NCI-H1105 treated with DMSO at 0.1 percent for 48 hours (cell line): Measurements from ENCODE around the gene MGLL.

Experiments
- DNase-seq: peaks from one replicate; lab custom pipeline; 2025; lab: John Stamatoyannopoulos, UW

The MGLL gene

GRCh38 chr3:127741690-127742089 is 80.6 kb downstream of the MGLL start:
- DNase-seq, result no peak

- DNase-seq, result no peak
These were observed 81.1 kb downstream of the MGLL start for GRCh38 chr3:127741246-127741645.

GRCh38 chr3:127740136-127740915 is 82.0 kb downstream of the MGLL start:
- no peak for DNase-seq

GRCh38 chr3:127739347-127740135 is 82.8 kb downstream of the MGLL start:
- no peak for DNase-seq

- no peak for DNase-seq
These were observed 84.0 kb downstream of the MGLL start for GRCh38 chr3:127738192-127738840.

- DNase-seq, result no peak
These were observed 85.3 kb downstream of the MGLL start for GRCh38 chr3:127736801-127737539.

GRCh38 chr3:127735767-127736693 is 86.3 kb downstream of the MGLL start:
- DNase-seq, result peak; percentile 50

GRCh38 chr3:127734754-127735473 is 87.4 kb downstream of the MGLL start:
- no peak for DNase-seq

GRCh38 chr3:127734181-127734720 is 88.1 kb downstream of the MGLL start:
- no peak for DNase-seq

GRCh38 chr3:127733781-127734180 is 88.5 kb downstream of the MGLL start:
- no peak for DNase-seq

GRCh38 chr3:127732879-127733350 is 89.4 kb downstream of the MGLL start:
- DNase-seq, result no peak

- DNase-seq, result no peak
These were observed 90.0 kb downstream of the MGLL start for GRCh38 chr3:127732303-127732702.

- no peak for DNase-seq
These were observed 90.6 kb downstream of the MGLL start for GRCh38 chr3:127731546-127732289.

GRCh38 chr3:127730666-127731295 is 91.5 kb downstream of the MGLL start:
- no peak for DNase-seq

- DNase-seq, result no peak
These were observed 92.1 kb downstream of the MGLL start for GRCh38 chr3:127730171-127730570.

- no peak for DNase-seq
These were observed 92.7 kb downstream of the MGLL start for GRCh38 chr3:127729556-127730056.

- DNase-seq, result peak; percentile 58
These were observed 93.8 kb downstream of the MGLL start for GRCh38 chr3:127728417-127729015.

- no peak for DNase-seq
These were observed 95.4 kb downstream of the MGLL start for GRCh38 chr3:127726894-127727293.
